ENCODE results near the gene POGZ. TPM values are rescaled to one million over a fixed set of nuclear protein-coding genes. Genes with fewer than 3 reads are reported as not detected.

POGZ gene
- total RNA-seq, 4 donors from 2014 or later = 35.0 to 63.3 (median 49.1) TPM

DNA sequence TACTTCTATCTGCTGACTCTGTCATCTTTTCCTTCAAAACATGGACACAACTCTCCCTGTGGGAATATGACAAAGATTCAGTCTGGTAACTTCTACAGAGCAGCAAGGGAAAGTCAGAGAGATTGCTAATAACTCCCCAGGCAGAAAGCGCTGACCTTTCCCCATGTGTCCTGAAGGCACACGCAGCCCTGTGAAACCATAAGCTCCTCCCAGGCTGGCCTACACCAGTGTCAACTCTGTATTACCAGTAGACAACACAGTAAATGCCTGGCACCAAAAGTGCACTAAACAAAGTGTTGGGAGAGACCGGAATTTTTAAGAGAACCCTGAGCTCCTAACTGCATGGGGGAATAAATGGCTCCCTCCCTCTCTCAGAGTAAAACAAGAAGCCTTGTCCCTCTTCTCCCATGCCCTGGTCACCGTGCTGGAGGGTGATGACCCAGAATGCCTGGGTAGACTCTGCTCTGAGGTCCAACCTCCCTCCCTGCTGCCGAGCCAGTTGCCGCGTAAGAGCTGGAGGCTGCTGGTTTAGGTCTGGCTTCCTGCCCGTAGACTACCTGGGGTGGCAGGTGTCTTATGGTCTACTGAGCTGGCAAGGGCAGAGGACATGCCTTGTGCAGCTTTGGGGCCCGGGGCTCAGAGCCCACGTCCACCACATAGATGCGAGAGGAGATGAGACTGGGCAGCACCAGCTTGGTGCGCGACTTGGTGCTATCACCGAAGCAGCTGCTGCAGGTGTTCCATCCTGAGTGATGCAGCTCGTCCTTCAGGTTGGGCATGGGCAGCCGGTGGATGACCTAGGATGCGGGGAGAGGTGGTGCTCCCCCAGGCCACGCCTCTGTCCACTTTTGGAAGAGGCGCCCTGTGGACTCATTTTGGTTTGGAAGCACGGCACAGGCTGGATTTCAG, 90.6 kb downstream of the POGZ start:
- WGBS = 96% methylated on average over 8 of the region's 20 CpGs
- H3K36me3 ChIP-seq = peaks cover 29 to 52% (median 37%) of the 10 kb centered on the region in 4 donors
- no peak for DNase-seq (ENCODE audit: extremely low spot score)

DNA sequence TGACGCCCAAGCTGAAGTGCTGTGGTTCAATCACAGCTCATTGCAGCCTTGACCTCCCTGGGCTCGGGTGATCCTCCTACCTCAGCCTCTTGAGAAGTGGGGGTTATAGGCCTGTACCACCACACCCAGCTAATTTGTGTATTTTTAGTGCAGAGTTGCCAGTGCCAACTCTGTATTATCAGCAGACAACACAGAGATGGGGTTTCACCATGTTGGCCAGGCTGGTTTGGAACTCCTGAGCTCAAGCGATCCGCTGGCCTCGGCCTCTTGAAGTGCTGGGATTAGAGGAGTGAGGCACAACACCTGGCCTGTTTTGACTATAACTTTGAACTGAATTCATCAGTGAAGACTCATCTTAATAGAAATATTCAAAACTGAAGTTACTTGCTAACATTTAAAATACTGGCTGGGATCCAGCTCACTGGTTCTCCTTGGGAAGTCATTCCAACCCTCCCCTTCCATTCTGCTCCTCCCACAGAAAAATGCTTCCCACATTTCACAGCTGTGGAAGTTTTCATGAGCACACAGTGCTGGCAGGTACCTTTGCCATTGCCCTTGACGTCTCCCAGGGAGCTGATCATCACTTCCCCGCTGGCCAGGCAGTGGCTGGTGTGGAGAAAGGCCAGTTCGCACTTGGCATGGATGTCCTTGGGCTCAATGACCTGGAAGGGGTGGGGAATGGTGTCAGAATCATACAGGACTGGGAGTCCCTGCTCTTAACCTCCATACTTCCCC, 91.5 kb downstream of the POGZ start:
- H3K27me3 ChIP-seq = no peaks in the 10 kb centered on the region
- intact Hi-C loops (cut with DNase I) = no loop called here
- TF ChIP-seq POLR2AphosphoS5 (IDR thresholded peaks at IDR 0.05) (no peak), POLR2A (IDR thresholded peaks at IDR 0.05; ENCODE audit: low read depth) (no peak), EP300 (IDR thresholded peaks at IDR 0.05) (no peak)
- TF ChIP-seq, protein P1, sequence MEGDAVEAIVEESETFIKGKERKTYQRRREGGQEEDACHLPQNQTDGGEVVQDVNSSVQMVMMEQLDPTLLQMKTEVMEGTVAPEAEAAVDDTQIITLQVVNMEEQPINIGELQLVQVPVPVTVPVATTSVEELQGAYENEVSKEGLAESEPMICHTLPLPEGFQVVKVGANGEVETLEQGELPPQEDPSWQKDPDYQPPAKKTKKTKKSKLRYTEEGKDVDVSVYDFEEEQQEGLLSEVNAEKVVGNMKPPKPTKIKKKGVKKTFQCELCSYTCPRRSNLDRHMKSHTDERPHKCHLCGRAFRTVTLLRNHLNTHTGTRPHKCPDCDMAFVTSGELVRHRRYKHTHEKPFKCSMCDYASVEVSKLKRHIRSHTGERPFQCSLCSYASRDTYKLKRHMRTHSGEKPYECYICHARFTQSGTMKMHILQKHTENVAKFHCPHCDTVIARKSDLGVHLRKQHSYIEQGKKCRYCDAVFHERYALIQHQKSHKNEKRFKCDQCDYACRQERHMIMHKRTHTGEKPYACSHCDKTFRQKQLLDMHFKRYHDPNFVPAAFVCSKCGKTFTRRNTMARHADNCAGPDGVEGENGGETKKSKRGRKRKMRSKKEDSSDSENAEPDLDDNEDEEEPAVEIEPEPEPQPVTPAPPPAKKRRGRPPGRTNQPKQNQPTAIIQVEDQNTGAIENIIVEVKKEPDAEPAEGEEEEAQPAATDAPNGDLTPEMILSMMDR (IDR thresholded peaks at IDR 0.05) = no peak
- WGBS = 64% methylated on average over 8 of the region's 8 CpGs
- H3K27ac ChIP-seq (replicated peaks in 1 of 4) = peak overlapping the region in 3 of 4 donors; percentile 15 to 49 (median 34)
- peaks cover 29 to 60% (median 41%) of the 10 kb centered on the region in 4 donors for H3K36me3 ChIP-seq
- no peak overlapping the region for H3K4me3 ChIP-seq
- no peaks in the 10 kb centered on the region for H3K9me3 ChIP-seq
- no peak for DNase-seq (ENCODE audit: extremely low spot score)
- peaks cover 48 to 55% (median 55%) of the 10 kb centered on the region in 4 donors for H3K4me1 ChIP-seq

More for the DNA sequence above, 90.6 kb downstream of the POGZ start:
- Histone ChIP-seq H3K4me3 (no peak overlapping the region), H3K4me1 (peaks cover 52 to 61% (median 59%) of the 10 kb centered on the region in 4 donors), H3K9me3 (no peaks in the 10 kb centered on the region), H3K27ac (replicated peaks in 1 of 4) (peak overlapping the region in 3 of 4 donors; percentile 13 to 49 (median 27)), H3K27me3 (no peaks in the 10 kb centered on the region)
- TF ChIP-seq POLR2AphosphoS5 (IDR thresholded peaks at IDR 0.05) (no peak), POLR2A (IDR thresholded peaks at IDR 0.05; ENCODE audit: low read depth) (no peak)
- intact Hi-C loops (cut with DNase I) = no loop called here

DNA sequence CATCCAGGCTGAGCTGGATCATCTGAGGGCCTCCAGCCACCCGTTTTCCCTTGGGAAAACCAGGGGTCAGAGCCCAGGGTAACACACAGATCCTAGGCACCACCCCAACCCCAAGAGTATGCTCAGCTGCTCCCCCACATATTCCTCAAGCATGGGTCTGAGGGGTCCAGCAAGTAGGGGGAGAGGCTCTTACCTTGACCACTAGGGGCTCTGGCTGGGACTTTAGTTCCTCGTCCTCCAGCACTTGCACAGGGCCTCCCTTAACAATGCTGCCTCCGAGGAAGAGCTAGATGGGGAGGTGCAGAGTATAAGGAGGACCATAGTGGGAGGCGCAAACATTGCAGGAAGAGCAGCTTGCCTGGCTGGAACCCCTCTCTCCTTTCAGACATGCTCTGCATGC, 94.3 kb downstream of the POGZ start:
- H3K27ac ChIP-seq (replicated peaks in 1 of 4) = no peak overlapping the region
- no peaks in the 10 kb centered on the region for H3K9me3 ChIP-seq
- no peak for DNase-seq (ENCODE audit: extremely low spot score)
- intact Hi-C loops (cut with DNase I) = no loop called here
- H3K4me1 ChIP-seq = peaks cover 22 to 27% (median 26%) of the 10 kb centered on the region in 4 donors
- H3K4me3 ChIP-seq = no peak overlapping the region
- peaks cover 29 to 68% (median 45%) of the 10 kb centered on the region in 4 donors for H3K36me3 ChIP-seq
- WGBS = 94% methylated on average over 2 of the region's 4 CpGs
- no peaks in the 10 kb centered on the region for H3K27me3 ChIP-seq
- no peak for TF ChIP-seq EP300 (IDR thresholded peaks at IDR 0.05)
- TF ChIP-seq, protein P1 (IDR thresholded peaks at IDR 0.05) = no peak
- TF ChIP-seq POLR2AphosphoS5 (IDR thresholded peaks at IDR 0.05) = no peak
- TF ChIP-seq POLR2A (IDR thresholded peaks at IDR 0.05; ENCODE audit: low read depth) = no peak

DNA sequence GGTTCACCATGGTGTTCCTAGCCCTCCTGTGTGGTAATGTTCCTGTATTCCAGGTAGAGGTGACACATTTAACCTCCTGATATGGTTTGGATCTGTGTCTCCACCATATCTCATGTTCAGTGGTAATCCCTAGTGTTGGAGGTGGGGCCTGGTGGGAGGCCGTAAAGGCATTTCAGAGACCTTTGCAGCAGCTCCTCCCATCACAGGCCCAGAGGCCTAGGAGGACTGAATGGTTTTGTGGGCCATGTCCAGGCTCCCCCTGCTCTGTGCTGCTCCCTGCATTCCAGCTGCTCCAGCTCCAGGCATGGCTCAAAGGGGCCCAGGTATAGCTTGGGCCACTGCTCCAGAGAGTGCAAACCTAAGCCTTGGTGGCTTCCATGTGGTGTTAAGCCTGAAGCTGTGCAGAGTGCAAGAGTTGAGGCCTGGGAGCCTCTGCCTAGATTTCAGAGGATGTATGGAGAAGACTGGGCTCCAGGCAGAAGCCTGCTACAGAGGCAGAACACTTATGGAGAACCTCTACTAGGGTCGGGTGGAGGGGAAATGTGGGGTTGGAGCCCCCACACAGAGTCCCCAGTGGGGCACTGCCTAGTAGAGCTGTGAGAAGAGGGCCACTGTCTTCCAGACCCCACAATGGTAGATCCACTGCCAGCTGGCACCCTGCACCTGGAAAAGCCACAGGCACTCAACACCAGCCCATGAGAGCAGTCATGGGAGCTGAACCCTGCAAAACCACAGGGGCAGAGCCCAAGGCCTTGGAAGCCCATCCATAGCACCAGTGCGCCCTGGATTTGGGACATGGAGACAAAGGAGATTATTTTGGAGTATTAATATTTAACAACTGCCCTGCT, 96.8 kb downstream of the POGZ start:
- DNase-seq (ENCODE audit: extremely low spot score) = no peak
- 100% methylated on average over 1 of the region's 3 CpGs for WGBS

More for the DNA sequence above, 96.8 kb downstream of the POGZ start:
- Histone ChIP-seq H3K27ac (replicated peaks in 1 of 4) (no peak overlapping the region), H3K27me3 (no peaks in the 10 kb centered on the region), H3K4me1 (peaks cover 1 to 3% (median 2%) of the 10 kb centered on the region in 4 donors), H3K36me3 (peaks cover 29 to 53% (median 41%) of the 10 kb centered on the region in 4 donors), H3K9me3 (no peaks in the 10 kb centered on the region), H3K4me3 (no peak overlapping the region)
- intact Hi-C loops (cut with DNase I) = no loop called here
- TF ChIP-seq POLR2A (IDR thresholded peaks at IDR 0.05; ENCODE audit: low read depth) (no peak), POLR2AphosphoS5 (IDR thresholded peaks at IDR 0.05) (no peak), EP300 (IDR thresholded peaks at IDR 0.05) (no peak)
- TF ChIP-seq, protein P1 (IDR thresholded peaks at IDR 0.05) = no peak
